Spleen (tissue), 11 donors: ENCODE data around the gene INTS6. TPM values are rescaled to one million over a fixed set of nuclear protein-coding genes. Genes with fewer than 3 reads are reported as not detected.

Experiments
- DNase-seq: peaks from one replicate; pipeline ENCODE4 v3.0.0-alpha.2; 2020
- H3K27ac ChIP-seq, 8 donors: fragments of 200-600 bp; sonication (generic) in 7 of 8; 1 replicate in 4 of 8; 2 replicates in 4 of 8; pipeline versions ENCODE4 v1.5.0 to v1.8.0; 2016 to 2021; ENCODE audit warnings: inconsistent platforms in 4 of 8, mild to moderate bottlenecking in 4 of 8, moderate library complexity in 1 of 8
- H3K27me3 ChIP-seq, 7 donors: fragments of 200-600 bp; sonication (generic) in 6 of 7; replicated peaks in 1 of 7; 1 replicate in 4 of 7; 2 replicates in 3 of 7; pipeline versions ENCODE4 v1.5.0 to v1.8.0; 2016 to 2021; ENCODE audit warnings: inconsistent platforms in 3 of 7, mild to moderate bottlenecking in 1 of 7
- H3K36me3 ChIP-seq, 6 donors: fragments of 200-600 bp; sonication (generic) in 5 of 6; 1 replicate in 4 of 6; 2 replicates in 2 of 6; pipeline versions ENCODE4 v1.5.0 to v1.8.0; 2016 to 2021; ENCODE audit warnings: inconsistent platforms in 2 of 6
- H3K4me1 ChIP-seq, 6 donors: fragments of 200-600 bp; sonication (generic) in 5 of 6; 1 replicate in 3 of 6; 2 replicates in 3 of 6; pipeline versions ENCODE4 v1.5.0 to v1.8.0; 2016 to 2021; ENCODE audit warnings: inconsistent platforms in 3 of 6
- H3K4me3 ChIP-seq, 8 donors: fragments of 200-600 bp; sonication (generic) in 7 of 8; 1 replicate in 4 of 8; 2 replicates in 4 of 8; pipeline versions ENCODE4 v1.5.0 to v1.8.0; 2016 to 2021; ENCODE audit warnings: inconsistent platforms in 4 of 8, mild to moderate bottlenecking in 4 of 8, moderate library complexity in 2 of 8
- H3K9me3 ChIP-seq, 8 donors: fragments of 200-600 bp; sonication (generic) in 7 of 8; 1 replicate in 4 of 8; 2 replicates in 4 of 8; pipeline versions ENCODE4 v1.5.0 to v1.8.0; 2016 to 2021; ENCODE audit warnings: inconsistent platforms in 4 of 8
- CTCF ChIP-seq, 11 experiments: fragments of 200-600 bp in 7 of 11; fragments of 450-650 bp in 4 of 11; sonication (generic) in 4 of 11; IDR thresholded peaks in 8 of 11; conservative IDR thresholded peaks in 3 of 11; 1 replicate in 7 of 11; 2 replicates in 4 of 11; pipeline versions ENCODE4 v1.4.0 to v1.8.0; 2016 to 2021; ENCODE audit warnings: antibody characterized with exemption in 11 of 11, inconsistent platforms in 4 of 11, mild to moderate bottlenecking in 1 of 11
- POLR2A ChIP-seq, 3 donors: fragments of 450-650 bp; IDR thresholded peaks; one replicate each; pipeline ENCODE4 v1.5.1; 2017; ENCODE audit warnings: antibody characterized with exemption in 3 of 3, mild to moderate bottlenecking in 1 of 3
- POLR2AphosphoS5 ChIP-seq, 3 donors: sonication (generic); formaldehyde crosslinking; IDR thresholded peaks; one replicate each; pipeline ENCODE4 v1.5.1; 2017; ENCODE audit warnings: antibody characterized with exemption in 3 of 3
- WGBS, 5 donors: extraction: QIAGEN DNeasy Blood & Tissue Kit in 3 of 5; methylation state at CpG; one replicate each; pipeline versions ENCODE4 v1.1.5 to v1.1.7; 2013 to 2018; 5-methylcytosine and 5-hydroxymethylcytosine counted together
- intact Hi-C: fragments of 100-400 bp; cut with DNase I; formaldehyde crosslinking; loops from one replicate; pipeline ENCODE4 v1.15.0; 2023; ENCODE audit warnings: low total_unique reads
- polyA plus RNA-seq, 3 donors: library from polyadenylated mRNA; stranded (reverse); fragments of 200-250 nt; gene quantifications; one replicate each; pipeline ENCODE4 v1.2.1, GENCODE V29; 2013
- total RNA-seq, 7 donors: library from RNA; depleted of rRNA in 3 of 7; stranded (reverse); fragments of >200 nt in 3 of 7; fragmentation: NEBNext Ultra II Directional in 4 of 7; extraction: Animal tissue kit (Norgen Biotek cat#: 25700) in 4 of 7; gene quantifications; one replicate each; pipeline versions ENCODE4 v1.1.0 to v1.2.1, GENCODE V29; 2016 to 2021
- donor health status: healthy with polysubstance abuse.
- donor health status: DM: no; HTN: no; CAD: no; lungs with moderate emphysema.
- donor health status: DM: no; HTN: no; CAD: no.
- donor health status: Bipolar disorder and iron deficiency.
- donor health status: healthy.
- donor health status: DM: no; HTN: no; CAD: no.
- donor health status: DM: yes; HTN: yes; CAD: no.

Gene INTS6
- total and polyA plus RNA-seq, 10 donors = 9.0 to 61.8 (median 45.8) TPM

- no peak for TF ChIP-seq POLR2A (IDR thresholded peaks at IDR 0.05)
- no peak for TF ChIP-seq CTCF (IDR thresholded peaks at IDR 0.05 in 8 of 11, conservative IDR thresholded peaks at IDR 0.05 in 3 of 11)
- no peak for TF ChIP-seq POLR2AphosphoS5 (IDR thresholded peaks at IDR 0.05)
- 82 to 91% (median 85%) methylated on average over 2 of the region's 2 CpGs for WGBS, 5 donors
- no peak overlapping the region for H3K4me3 ChIP-seq
- intact Hi-C loops = no loop called here
- no peaks in the 10 kb centered on the region for H3K27me3 ChIP-seq
- H3K36me3 ChIP-seq = no peaks in the 10 kb centered on the region
- DNase-seq = no peak
- H3K27ac ChIP-seq = no peak overlapping the region
- no peaks in the 10 kb centered on the region for H3K9me3 ChIP-seq
- peaks cover 0 to 11% (median 1%) of the 10 kb centered on the region in 6 donors for H3K4me1 ChIP-seq
Measured at GRCh38 chr13:51332566-51333361, 120.1 kb downstream of the INTS6 start.

- H3K4me3 ChIP-seq = no peak overlapping the region
- no peak for DNase-seq
- H3K9me3 ChIP-seq = no peaks in the 10 kb centered on the region
Measured at GRCh38 chr13:51331354-51331861, 121.4 kb downstream of the INTS6 start.

GRCh38 chr13:51330791-51331190 is 122.0 kb downstream of the INTS6 start:
- no peak for DNase-seq
- intact Hi-C loops = no loop called here

More at GRCh38 chr13:51331354-51331861, 121.4 kb downstream of the INTS6 start:
- 40 to 65% (median 54%) methylated on average over 3 to 6 of the region's 6 CpGs for WGBS, 5 donors
- no peak overlapping the region for H3K27ac ChIP-seq
- TF ChIP-seq POLR2AphosphoS5 (IDR thresholded peaks at IDR 0.05) (no peak), CTCF (IDR thresholded peaks at IDR 0.05 in 8 of 11, conservative IDR thresholded peaks at IDR 0.05 in 3 of 11) (no peak), POLR2A (IDR thresholded peaks at IDR 0.05) (no peak)
- peaks cover 0 to 11% (median 1%) of the 10 kb centered on the region in 6 donors for H3K4me1 ChIP-seq
- H3K36me3 ChIP-seq = no peaks in the 10 kb centered on the region
- H3K27me3 ChIP-seq = no peaks in the 10 kb centered on the region
- intact Hi-C loops = no loop called here

More at GRCh38 chr13:51330791-51331190, 122.0 kb downstream of the INTS6 start:
- H3K36me3 ChIP-seq = no peaks in the 10 kb centered on the region
- H3K27ac ChIP-seq = no peak overlapping the region
- WGBS, 5 donors = 12 to 32% (median 20%) methylated on average over 3 of the region's 3 CpGs
- H3K4me1 ChIP-seq = peaks cover 0 to 11% (median 1%) of the 10 kb centered on the region in 6 donors
- no peaks in the 10 kb centered on the region for H3K9me3 ChIP-seq
- TF ChIP-seq POLR2A (IDR thresholded peaks at IDR 0.05) (no peak), CTCF (IDR thresholded peaks at IDR 0.05 in 8 of 11, conservative IDR thresholded peaks at IDR 0.05 in 3 of 11) (no peak), POLR2AphosphoS5 (IDR thresholded peaks at IDR 0.05) (no peak)
- no peak overlapping the region for H3K4me3 ChIP-seq
- no peaks in the 10 kb centered on the region for H3K27me3 ChIP-seq
